NCI-H146 treated with DMSO at 0.1 percent for 48 hours (cell line): ENCODE data around the gene LZIC.

Experiments used
- DNase-seq: peaks from one replicate; lab custom pipeline; 2025; ENCODE audit not compliant: unreplicated experiment; lab: John Stamatoyannopoulos, UW

The LZIC gene

DNA sequence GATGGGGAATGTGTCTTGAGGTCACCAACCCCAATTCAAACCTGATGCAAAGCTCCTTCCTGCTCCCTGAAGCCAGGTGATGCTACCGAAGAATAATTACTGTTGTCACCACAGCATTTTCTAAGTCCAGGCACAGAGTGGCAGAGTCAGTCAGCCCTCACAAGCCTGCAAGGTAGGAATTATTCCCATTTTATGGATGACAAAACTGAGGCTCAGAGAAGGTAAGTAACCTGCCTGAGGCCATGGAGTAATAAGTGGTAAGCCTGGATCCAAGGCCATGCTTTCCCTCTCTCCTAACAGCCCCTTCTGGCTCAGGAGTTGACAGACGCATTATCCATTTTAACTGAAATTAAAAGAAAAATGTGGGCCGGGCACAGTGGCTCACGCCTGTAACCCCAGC lies 56.1 kb downstream of the LZIC start:
- no peak for DNase-seq

DNA sequence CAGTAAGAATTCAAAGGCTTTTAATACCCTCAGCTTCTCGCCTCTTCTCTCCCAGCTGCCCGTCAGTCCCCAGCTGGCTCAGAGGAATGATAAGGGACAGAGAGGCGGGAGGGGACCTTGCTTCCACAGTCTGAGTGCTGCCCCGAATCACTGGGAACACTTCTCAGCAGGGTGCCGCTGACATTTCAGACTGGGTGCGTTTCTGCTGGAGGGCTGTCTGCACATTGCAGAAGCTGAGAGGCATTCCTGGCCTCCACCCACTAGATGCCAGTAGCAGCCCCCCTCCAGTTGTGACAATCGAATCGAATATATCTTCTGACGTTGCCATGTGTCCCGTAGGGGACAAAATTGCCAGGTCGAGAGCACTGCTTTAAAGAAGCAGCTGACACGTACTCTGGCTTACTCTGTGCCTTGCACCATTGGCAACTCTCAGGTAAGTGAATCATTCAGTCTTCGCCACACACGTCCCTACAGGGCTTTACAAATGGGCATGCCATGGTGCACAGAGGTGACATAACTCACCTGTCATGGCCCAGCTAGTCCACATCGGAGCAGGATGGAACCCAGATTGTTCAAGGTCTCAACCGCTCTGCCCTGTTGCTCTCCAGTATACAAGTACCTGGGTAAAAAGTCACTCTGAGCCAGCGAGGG lies 57.0 kb downstream of the LZIC start:
- DNase-seq, result no peak

DNA sequence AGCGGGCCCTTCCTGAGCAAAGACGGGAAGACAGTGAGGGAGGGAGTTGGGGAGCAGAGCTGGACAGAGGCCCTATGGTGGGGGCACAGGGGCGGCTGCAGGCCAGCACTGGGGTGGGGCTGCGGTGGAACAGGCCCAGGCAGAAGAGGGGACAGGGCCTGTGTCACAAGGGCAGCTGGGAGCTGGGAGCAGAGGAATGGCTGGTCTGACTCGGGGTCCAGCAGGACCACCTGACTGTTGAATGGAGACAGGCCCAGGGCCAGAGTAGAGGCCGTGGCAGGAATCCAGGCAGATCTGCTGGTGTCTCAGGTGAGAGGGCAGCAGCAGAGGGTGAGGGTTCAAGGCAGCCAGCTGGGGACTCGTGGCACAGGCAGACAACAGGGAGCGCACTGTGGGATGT lies 58.4 kb downstream of the LZIC start:
- no peak for DNase-seq

DNA sequence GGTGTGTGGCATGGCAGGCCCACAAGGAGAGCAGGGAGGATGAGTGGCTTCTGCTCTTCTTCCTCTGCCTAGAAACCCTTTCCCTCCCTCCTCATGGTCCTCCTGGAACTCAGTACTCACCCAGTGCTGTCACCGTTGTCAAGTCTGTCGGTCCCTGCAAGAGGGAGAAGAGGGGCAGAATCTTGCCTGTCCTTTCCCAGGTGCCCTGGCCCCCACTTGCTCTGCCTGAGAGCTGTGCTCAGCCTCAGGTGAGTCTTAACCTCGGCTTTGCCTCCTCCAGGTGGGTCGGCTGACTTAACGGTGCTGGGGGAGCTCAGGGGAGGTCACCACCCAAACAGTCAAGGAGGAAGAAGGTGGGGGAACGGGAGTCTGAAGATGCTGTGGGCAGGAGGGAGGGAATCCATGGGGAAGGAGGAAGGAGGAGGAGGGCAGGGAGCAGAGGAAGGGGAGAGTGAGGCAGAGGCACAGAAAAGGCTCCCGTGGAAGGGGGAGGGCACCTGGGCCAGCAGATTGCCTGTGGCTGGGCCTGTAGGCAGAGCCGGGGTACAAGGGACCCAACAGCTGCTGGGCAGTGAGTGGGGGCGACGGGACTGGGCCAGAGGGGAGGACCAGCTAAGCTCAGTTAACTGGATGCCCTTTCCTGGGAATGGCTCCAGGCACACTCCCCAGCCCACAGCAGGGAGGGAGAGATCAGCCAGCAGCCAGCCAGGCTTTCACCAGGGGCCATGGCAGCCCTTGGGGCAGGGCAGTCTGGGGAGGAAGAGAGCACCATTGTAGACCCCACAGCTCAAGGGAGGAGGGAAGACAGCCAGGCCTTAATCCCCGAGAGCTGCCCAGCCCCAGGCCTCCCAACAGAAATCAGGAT lies 59.4 kb downstream of the LZIC start:
- DNase-seq, result no peak

DNA sequence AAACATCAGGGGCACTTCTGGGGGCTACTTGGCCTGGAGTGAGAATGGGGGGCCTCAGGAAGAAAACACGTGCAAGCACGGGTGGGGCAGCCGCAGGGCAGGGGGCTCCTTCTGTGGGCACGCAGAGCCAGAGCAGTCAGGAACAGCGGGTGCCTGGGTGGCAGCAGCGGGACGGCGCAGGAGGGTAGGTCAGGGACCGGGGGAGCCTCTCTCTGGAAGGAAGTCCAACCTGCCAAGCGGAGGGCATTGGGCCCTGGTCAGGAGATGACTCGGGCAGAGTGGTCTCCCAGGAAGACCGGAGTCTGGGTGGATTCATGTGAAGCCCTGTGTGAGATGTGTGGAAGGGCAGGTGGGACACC lies 60.3 kb downstream of the LZIC start:
- no peak for DNase-seq

DNA sequence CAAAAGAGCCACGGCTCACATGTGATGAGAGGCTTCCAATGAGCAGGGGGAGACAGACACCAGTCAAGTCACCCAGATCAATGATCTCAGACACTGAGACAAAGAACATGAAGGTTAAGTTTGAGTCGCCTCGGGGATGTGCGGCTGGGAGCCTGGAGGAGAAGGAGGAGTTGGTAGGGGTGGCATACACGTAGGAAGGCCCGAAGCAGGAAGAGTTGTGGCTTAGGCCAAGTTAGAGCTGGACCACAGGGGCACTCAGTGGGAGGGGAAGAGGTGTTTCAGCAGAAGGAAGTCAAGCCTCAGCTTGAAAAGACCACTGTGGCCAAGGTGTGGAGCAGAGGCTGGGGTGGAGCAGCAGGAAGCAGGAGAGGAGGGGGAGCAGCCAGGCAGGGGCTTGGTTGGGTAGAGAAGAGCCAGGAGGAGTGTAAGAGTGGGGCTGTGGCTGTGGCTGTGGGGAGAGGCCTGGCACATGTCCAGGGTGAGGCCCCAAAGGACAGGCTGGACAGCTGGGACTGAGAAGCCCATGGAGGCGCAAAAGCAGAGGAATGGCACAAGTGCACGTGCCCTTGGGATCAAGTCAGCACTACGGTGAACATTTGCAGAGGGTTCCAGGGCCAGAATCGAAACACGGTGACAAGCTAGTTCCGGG lies 60.8 kb downstream of the LZIC start:
- no peak for DNase-seq

DNA sequence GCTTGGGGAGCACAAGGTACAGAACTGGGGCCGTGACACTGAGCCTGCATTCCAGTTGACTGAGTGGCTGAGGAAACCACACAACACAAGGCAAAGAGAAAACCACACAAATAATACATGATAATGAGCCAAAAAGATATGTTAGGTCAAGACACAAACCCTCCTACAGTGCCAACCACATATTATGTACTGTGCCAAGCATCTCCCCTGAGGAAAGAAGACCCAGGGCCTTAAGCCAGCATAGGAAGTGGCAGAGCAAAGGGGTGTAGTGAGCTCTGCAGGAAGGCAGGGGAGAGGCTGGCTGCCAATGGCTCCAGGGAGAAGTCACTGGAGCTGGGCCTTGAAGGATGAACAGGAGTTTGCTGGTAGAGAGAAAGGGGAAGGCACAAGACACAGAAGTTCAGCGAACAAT lies 61.3 kb downstream of the LZIC start:
- no peak for DNase-seq
